NCI-H1436 (cell line): ENCODE data around the gene VTI1B.
"Not testable (repeated sequence)": the region's sequence is repeated elsewhere in the genome, so short reads cannot be mapped to it uniquely, and the experiment has no call there.

Experiments
- DNase-seq: peaks from one replicate; lab custom pipeline; 2025; lab: John Stamatoyannopoulos, UW

Gene VTI1B

DNA sequence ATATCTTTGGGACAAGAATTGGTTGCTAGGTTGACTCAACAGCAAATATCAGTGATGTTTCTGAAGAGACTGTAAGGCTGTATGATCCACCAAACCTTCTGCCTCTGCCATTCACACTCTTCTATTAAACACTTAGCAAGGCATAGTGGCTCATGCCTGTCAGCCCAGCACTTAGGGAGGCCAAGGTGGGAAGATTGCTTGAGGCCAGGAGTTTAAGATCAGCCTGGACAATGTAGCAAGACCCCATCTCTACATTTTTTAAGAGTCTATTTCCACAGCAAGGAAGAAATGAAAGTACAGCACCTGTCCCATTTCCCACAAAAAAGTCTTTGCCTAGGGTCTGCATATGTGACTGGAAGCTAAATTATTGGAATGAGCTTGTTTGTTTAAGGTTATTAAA, 46.9 kb downstream of the VTI1B start:
- no peak for DNase-seq

DNA sequence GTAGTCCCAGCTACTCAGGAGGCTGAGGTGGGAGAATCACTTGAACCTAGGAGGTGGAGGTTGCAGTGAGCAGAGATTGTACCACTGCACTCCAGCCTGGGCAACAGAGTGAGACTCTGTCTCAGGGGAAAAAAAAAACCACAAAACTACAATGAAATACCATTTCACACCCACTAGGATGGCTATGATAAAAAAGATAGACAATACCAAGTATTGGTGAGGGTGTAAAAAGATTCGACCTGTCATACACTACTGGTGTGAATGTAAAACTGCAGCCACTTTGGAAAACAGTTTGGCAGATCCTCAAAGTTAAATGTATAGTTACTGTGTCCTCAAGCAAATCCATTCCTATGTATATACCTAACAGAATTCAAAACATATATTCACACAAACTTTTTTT, 48.3 kb downstream of the VTI1B start:
- not testable (repeated sequence) for DNase-seq

DNA sequence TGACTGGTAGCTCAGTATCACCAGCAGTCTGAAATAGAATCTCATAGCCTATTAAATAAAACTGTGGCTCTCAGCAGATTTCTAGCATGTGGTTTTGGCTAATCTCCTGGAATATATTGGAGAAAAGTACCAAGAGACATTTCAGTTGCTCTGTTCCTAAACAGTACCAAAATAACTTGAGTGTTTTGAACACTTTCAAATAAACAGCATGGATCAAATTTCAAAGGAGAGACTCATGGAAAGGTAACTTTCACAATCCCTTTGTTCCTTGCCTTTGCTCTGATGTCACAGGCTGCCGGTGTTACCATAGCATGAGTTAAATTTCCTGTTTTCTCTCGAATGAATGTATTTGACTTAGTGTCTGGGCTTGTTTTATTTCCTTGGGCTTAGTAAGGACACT, 51.3 kb downstream of the VTI1B start:
- no peak for DNase-seq

- no peak for DNase-seq
Measured at GRCh38 chr14:67622675-67623074, 51.8 kb downstream of the VTI1B start.

DNA sequence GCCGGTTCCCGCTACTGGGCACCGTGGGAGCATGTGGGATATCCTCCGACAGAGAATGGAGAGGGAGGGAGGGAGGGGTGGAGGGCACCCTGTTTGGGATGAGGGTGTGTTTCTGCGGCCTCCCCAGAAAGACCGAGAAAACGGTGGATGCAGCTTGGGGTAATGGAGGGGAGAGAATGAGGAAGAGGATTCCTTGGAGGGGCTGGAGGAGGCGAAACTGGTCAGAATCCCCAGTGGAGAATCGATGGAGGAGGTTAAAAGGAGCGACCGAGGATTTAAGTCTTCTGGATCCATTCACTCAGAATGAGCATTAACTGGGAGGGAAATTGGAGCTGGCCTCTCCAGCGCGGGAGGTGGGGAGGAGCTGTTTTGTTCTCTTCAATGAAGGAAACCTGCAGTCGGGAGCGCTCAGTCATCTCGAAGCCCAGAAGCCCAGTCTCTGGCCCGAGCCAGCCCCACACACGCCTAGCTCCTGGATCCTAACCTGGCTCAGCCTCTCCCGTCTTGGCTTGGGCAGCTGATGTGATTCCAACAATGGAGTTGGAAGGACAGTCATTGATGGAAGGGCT, 54.1 kb downstream of the VTI1B start:
- peak; percentile 10 for DNase-seq

DNA sequence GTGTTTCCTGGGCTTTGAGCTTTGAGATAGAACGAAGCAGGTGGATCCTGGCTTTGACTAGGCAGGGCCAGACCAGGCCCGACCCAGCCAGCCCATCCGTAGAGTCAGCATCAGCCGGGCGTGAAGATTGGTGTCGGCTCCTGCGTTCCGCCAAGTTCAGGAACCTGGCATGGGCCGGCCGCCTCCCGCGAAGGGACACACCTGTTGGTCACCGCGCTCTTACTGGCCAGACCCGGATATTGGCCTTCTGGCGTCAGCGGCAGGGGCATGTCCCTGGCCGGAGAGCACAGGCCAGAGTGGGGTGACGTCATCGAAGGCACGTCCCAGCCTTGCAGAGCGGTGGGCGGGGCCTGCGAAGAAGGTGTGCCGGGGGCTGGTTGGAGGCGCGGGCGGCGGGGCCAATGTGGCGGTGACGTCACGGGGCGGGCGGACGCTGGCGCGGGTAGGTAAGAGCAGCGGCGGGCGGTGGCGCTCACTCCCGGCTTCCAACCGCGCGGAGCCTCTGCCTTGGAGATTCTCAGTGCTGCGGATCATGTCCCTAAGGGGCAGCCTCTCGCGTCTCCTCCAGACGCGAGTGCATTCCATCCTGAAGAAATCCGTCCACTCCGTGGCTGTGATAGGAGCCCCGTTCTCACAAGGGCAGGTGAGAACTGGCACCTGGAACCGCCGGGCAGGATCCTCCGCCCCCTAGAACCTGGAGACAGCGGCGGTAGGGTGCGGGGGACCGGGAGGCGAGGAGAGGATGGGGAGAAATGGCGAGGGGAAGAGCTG, 54.8 kb downstream of the VTI1B start, which contains the start of gene ARG2:
Gene ARG2, plus strand, starts transcription at position 475 of the 771 bp plus-strand sequence. Its CDS starts 58 bp downstream, at position 533.
- DNase-seq: peak; percentile 95

GRCh38 chr14:67618617-67619063, 55.8 kb downstream of the VTI1B start:
- DNase-seq: peak; percentile 55

- no peak for DNase-seq
Measured at GRCh38 chr14:67610491-67610890, 63.9 kb downstream of the VTI1B start.

- no peak for DNase-seq
Measured at GRCh38 chr14:67609642-67610310, 64.7 kb downstream of the VTI1B start.

DNA sequence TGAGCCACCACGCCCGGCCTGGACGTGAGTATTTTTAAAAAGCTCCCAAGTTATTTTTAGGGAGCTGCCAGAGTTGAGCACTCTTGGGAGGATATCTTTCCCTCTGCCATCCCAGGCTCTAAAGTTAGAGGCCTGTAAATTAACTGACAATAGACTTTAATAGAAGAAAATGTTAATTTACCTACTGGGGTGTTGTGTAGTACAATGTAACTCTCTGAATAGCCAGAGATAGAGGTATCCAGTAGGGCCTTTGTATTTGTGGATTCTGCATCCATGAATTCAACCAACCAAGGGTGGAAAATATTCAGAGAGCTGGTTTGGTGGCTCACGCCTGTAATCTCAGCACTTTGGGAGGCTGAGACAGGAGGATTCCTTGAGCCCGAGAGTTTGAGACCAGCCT, 66.8 kb downstream of the VTI1B start:
- no peak for DNase-seq

DNA sequence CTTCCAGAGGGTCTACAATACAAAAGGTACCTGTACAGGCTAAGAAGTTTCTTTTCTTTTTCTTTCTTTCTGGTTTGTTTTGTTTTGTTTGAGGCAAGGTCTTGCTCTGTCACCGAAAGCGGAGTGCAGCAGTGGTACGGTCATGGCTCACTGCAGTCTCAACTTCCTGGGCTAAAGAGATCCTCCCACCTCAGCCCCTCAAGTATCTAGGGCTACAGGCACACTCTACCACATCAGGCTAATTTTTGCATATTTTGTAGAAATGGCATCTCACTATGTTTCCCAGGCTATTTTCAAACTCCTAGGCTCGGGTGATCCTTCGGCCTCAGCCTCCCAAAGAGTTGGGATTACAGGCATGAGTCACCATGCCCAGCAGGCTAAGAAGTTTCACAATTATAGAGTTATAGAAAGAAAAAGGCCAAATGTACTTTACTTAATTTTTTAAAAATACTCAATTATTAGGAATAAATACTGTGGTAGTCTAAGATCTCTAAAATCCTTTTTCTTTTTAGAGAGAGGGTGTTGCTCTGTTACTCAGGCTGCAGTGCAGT, 71.4 kb downstream of the VTI1B start:
- DNase-seq: no peak

GRCh38 chr14:67602076-67602475, 72.4 kb downstream of the VTI1B start:
- no peak for DNase-seq

DNA sequence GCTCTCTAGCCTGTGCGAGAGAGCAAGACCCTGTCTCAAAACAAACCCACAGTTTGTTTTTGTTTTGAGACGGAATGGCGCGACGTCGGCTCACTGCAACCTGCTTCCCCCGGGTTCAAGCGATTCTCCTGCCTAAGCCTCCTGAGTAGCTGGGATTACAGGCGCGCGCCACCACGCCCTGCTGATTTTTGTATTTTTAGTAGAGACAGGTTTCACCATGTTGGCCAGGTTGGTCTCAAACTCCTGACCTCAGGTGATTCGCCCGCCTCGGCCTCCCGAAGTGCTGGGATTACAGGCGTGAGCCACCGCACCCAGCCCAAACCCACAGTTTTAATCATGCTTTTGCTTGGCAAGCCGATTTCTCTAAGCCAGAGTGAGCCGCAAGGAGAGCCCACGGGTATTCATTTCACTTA, 73.9 kb downstream of the VTI1B start:
- DNase-seq: not testable (repeated sequence)

DNA sequence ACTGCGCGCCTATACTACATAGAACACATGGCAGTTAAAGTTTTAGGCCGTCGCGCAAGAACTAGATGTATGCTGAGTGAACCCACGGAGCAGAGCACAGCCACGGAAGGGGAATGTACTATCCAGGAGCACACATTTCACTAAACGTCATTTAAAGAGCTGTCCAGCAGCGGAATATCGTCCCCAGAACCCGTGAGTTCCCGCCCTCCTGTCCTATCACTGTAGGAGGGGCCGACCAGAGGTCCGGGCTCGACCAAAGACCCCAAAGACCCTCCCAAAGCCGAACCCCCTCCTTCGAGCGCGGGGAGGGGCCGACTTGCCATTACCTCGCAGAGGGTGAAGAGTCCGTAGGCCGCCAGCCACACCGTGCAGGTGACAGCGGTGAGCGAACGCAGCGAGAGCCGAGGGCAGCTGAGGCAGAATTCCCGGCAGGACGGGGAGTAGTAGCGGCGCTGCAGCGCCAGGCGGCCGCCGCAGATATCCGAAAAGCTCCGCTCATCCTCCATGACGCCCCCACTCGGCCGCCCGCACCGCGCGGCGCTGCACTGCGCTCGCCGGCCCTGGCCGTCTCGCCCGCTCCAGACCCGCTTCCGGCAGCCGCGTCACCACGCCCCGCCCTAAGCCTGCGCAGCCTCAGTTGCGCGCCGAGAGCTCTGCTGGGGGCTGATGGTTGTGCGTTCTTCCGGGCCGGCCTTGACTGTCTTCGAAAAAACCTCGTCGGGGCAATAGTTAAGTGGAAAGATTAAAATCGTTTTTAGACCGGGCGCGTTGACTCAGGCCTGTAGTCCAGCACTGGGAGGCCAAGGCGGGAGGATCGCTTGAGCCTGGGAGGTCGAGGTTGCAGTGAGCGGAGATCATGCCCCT, 74.5 kb downstream of the VTI1B start, which contains the start of gene PIGH:
Gene PIGH, minus strand, starts transcription at position 571 of the 864 bp plus-strand sequence. Its CDS starts 65 bp downstream, at position 506.
- peak; percentile 83 for DNase-seq
